Measurements from ENCODE around the gene VEGFA.

DNA sequence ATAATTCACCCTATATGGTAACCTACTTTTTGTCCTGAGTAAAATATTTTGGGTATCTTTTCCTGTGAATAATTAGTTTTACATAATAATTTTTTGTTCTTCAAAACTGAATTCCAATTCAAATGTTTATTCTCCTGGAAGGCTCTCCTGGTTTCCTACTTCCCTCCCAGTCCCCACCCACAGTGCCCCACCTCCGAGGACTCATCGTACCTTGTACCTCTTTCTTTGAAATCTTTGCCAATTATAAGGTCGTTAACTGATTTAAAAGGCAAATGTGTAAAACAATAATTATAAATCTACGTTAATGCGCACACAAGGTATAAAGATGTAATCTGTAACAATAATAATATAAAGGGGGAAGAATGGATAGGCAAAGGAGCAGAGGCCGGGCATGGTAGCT, 40.5 kb upstream of the VEGFA start:
- TF ChIP-seq, protein P1, sequence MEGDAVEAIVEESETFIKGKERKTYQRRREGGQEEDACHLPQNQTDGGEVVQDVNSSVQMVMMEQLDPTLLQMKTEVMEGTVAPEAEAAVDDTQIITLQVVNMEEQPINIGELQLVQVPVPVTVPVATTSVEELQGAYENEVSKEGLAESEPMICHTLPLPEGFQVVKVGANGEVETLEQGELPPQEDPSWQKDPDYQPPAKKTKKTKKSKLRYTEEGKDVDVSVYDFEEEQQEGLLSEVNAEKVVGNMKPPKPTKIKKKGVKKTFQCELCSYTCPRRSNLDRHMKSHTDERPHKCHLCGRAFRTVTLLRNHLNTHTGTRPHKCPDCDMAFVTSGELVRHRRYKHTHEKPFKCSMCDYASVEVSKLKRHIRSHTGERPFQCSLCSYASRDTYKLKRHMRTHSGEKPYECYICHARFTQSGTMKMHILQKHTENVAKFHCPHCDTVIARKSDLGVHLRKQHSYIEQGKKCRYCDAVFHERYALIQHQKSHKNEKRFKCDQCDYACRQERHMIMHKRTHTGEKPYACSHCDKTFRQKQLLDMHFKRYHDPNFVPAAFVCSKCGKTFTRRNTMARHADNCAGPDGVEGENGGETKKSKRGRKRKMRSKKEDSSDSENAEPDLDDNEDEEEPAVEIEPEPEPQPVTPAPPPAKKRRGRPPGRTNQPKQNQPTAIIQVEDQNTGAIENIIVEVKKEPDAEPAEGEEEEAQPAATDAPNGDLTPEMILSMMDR (IDR thresholded peaks at IDR 0.05; ENCODE audit: low read depth, low read length): no peak
- TF ChIP-seq EZH2phosphoT487 (IDR thresholded peaks at IDR 0.05; ENCODE audit: low read depth): no peak

All from OCI-LY3 (cell line).